A172 (cell line): ENCODE data around the gene CTTNBP2NL. TPM values are rescaled to one million over a fixed set of nuclear protein-coding genes. Genes with fewer than 3 reads are reported as not detected.

Source experiments
- DNase-seq: peaks from one replicate; pipeline ENCODE4 v3.0.0-alpha.2; 2015; ENCODE audit warnings: low spot score
- total RNA-seq: library from RNA; depleted of rRNA; stranded (reverse); fragments of >200 nt; shearing (Covaris generic); gene quantifications from 2 replicates; pipeline ENCODE4 v1.2.3, GENCODE V29; 2014; rRNA removed

CTTNBP2NL gene
- total RNA-seq, 1 experiment from 2014 or later, result 11.2 TPM

- no peak for DNase-seq
Observed at GRCh38 chr1:112507336-112507735, 111.3 kb downstream of the CTTNBP2NL start.

- DNase-seq, result no peak
Observed at GRCh38 chr1:112507921-112508277, 111.9 kb downstream of the CTTNBP2NL start.

- no peak for DNase-seq
Observed at GRCh38 chr1:112508278-112509004, 112.4 kb downstream of the CTTNBP2NL start, which contains the start of gene WNT2B. Gene WNT2B (plus strand): TSS chr1:112508965. CDS start chr1:112509263, 298 bp downstream.

- no peak for DNase-seq
Observed at GRCh38 chr1:112509005-112509659, 113.1 kb downstream of the CTTNBP2NL start.

GRCh38 chr1:112509660-112510178 is 113.7 kb downstream of the CTTNBP2NL start:
- DNase-seq, result no peak

GRCh38 chr1:112510340-112510739 is 114.3 kb downstream of the CTTNBP2NL start:
- DNase-seq, result no peak

Other genes with a start within 250 kb of the CTTNBP2NL start
- 0.05 TPM in 1 of 2 replicates, not detected in the other for gene WNT2B, start 112.8 kb downstream of the CTTNBP2NL start, total RNA-seq
- gene ST7L, start 222.9 kb downstream of the CTTNBP2NL start, total RNA-seq, result 14.8 and 25.4 TPM in 2 replicates
- gene CAPZA1, start 223.6 kb downstream of the CTTNBP2NL start, total RNA-seq, result 249 and 268 TPM in 2 replicates